GM12878 (cell line): Measurements from ENCODE around the gene DNAJB2. TPM values are rescaled to one million over a fixed set of nuclear protein-coding genes. Genes with fewer than 3 reads are reported as not detected.

Source experiments
- ATAC-seq: fragments of 200-7000 bp; cut with Tn5 transposase; 3 replicates; pipeline ENCODE4 v1.9.1; 2020; ENCODE audit warnings: mild to moderate bottlenecking, moderate library complexity
- BruUV-seq: library from RNA; stranded (reverse); fragments of 400-500 nt; replicated peaks from 2 replicates; lab custom pipeline; 2021; lab: Mats Ljungman, UMichigan
- CTCF ChIA-PET: fragments of 300-600 bp; sonication (Branson Sonifier 250); formaldehyde crosslinking; extraction: SDS; loops from one replicate; lab custom pipeline; 2021; ENCODE audit warnings: inconsistent platforms; lab: Yijun Ruan, JAX
- POLR2A ChIA-PET: fragments of 350-600 bp; formaldehyde crosslinking; extraction: SDS; loops from one replicate; lab custom pipeline; 2021; ENCODE audit warnings: inconsistent platforms; lab: Charles Lee
- RAD21 ChIA-PET: fragments of 300-600 bp; sonication (Branson Sonifier 250); formaldehyde crosslinking; loops from one replicate; lab custom pipeline; 2023; ENCODE audit warnings: antibody characterized with exemption; ENCODE audit not compliant: unreplicated experiment; lab: Charles Lee
- SMC1A ChIA-PET: fragments of 300-600 bp; sonication (Branson Sonifier 250); formaldehyde crosslinking; loops from one replicate; lab custom pipeline; 2023; ENCODE audit not compliant: unreplicated experiment, uncharacterized antibody; lab: Charles Lee
- DNase-seq: peaks from one replicate; pipeline ENCODE4 v3.0.0-alpha.2; 2011; ENCODE audit warnings: low read depth, low spot score
- FAIRE-seq: peaks from 3 replicates; lab custom pipeline; 2011; peaks lifted over from hg19 to GRCh38; lab: Jason Lieb, UNC
- H2AFZ ChIP-seq: 2 replicates; pipeline ENCODE4 v1.6.0; 2011; ENCODE audit warnings: low read depth, low read length, control low read depth; ENCODE audit not compliant: control insufficient read depth
- H3K27ac ChIP-seq: 2 replicates; pipeline ENCODE4 v1.5.1; 2011; ENCODE audit warnings: control low read depth; ENCODE audit not compliant: control insufficient read depth, insufficient read depth
- H3K27me3 ChIP-seq, 2 experiments: replicated peaks in 1 of 2; 2 replicates each; pipeline versions ENCODE4 v1.6.0 to v1.6.1; 2011; ENCODE audit warnings: low read length in 1 of 2; ENCODE audit not compliant: control insufficient read depth in 2 of 2, insufficient read depth in 2 of 2
- H3K36me3 ChIP-seq, 2 experiments: 2 replicates each; pipeline ENCODE4 v1.5.1; 2011; ENCODE audit warnings: low read length in 1 of 2; ENCODE audit not compliant: control insufficient read depth in 2 of 2, insufficient read depth in 2 of 2
- H3K4me1 ChIP-seq: 2 replicates; pipeline ENCODE4 v1.6.1; 2011; ENCODE audit warnings: mild to moderate bottlenecking, low read length, moderate library complexity, mixed read lengths; ENCODE audit not compliant: control insufficient read depth, insufficient read depth
- H3K4me2 ChIP-seq: 2 replicates; pipeline ENCODE4 v1.6.0; 2011; ENCODE audit warnings: control low read depth; ENCODE audit not compliant: control insufficient read depth, insufficient read depth
- H3K4me3 ChIP-seq: fragments of 200-600 bp; sonication (generic); 2 replicates; pipeline ENCODE4 v1.5.1; 2016
- H3K79me2 ChIP-seq: 2 replicates; pipeline ENCODE4 v1.6.0; 2011; ENCODE audit warnings: low read length; ENCODE audit not compliant: control insufficient read depth, insufficient read depth
- H3K9ac ChIP-seq: 2 replicates; pipeline ENCODE4 v1.8.0; 2011; ENCODE audit warnings: low read length, control low read depth, mixed read lengths; ENCODE audit not compliant: control insufficient read depth, insufficient read depth
- H3K9me3 ChIP-seq: replicated peaks from 3 replicates; pipeline ENCODE4 v1.5.1; 2011; ENCODE audit warnings: mild to moderate bottlenecking, low read length; ENCODE audit not compliant: control insufficient read depth, insufficient read depth
- H4K20me1 ChIP-seq: 2 replicates; pipeline ENCODE4 v1.6.0; 2011; ENCODE audit not compliant: control insufficient read depth, insufficient read depth
- E4F1 ChIP-seq: fragments of 450-650 bp; IDR thresholded peaks from 2 replicates; pipeline ENCODE4 v1.6.1; 2018; ENCODE audit warnings: borderline replicate concordance, mild to moderate bottlenecking; ENCODE audit not compliant: partially characterized antibody
- FOS ChIP-seq: IDR thresholded peaks from 3 replicates; pipeline ENCODE4 v1.6.1; 2011; ENCODE audit warnings: borderline replicate concordance; ENCODE audit not compliant: insufficient read length; ENCODE audit errors: extremely low read depth
- HCFC1 ChIP-seq: fragments of 150-350 bp; IDR thresholded peaks from 2 replicates; pipeline ENCODE4 v1.6.1; 2014; ENCODE audit warnings: low read length
- HDGF ChIP-seq: fragments of 450-650 bp; IDR thresholded peaks from 2 replicates; pipeline ENCODE4 v1.6.1; 2016; ENCODE audit warnings: antibody characterized with exemption
- NR2C2 ChIP-seq: IDR thresholded peaks from 2 replicates; pipeline ENCODE4 v1.6.1; 2011; ENCODE audit warnings: borderline replicate concordance, low read depth; ENCODE audit not compliant: control insufficient read depth, insufficient read length
- PAX5 ChIP-seq: IDR thresholded peaks from 2 replicates; pipeline ENCODE4 v1.6.1; 2011; ENCODE audit warnings: low read depth, low read length, borderline replicate concordance
- PKNOX1 ChIP-seq: fragments of 450-650 bp; IDR thresholded peaks from 2 replicates; pipeline ENCODE4 v1.6.1; 2016; ENCODE audit warnings: mild to moderate bottlenecking
- RELB ChIP-seq: fragments of 450-650 bp; IDR thresholded peaks from 2 replicates; pipeline ENCODE4 v1.6.1; 2017; ENCODE audit warnings: low read depth, mild to moderate bottlenecking, moderate library complexity
- RFX5 ChIP-seq: IDR thresholded peaks from 2 replicates; pipeline ENCODE4 v1.6.1; 2011; ENCODE audit warnings: low read depth, low read length, improper control_type of control experiment
- TARDBP ChIP-seq: IDR thresholded peaks from 2 replicates; pipeline ENCODE4 v1.6.1; 2016; ENCODE audit warnings: borderline replicate concordance
- ZNF217 ChIP-seq: fragments of 450-650 bp; IDR thresholded peaks from 2 replicates; pipeline ENCODE4 v1.6.1; 2017; ENCODE audit warnings: antibody characterized with exemption, mild to moderate bottlenecking
- WGBS: methylation state at CpG from one replicate; pipeline ENCODE4 v1.1.6; 2016; ENCODE audit warnings: low lambda C conversion rate; ENCODE audit not compliant: insufficient replicate concordance, insufficient coverage; ENCODE audit errors: missing lambda C conversion rate; 5-methylcytosine and 5-hydroxymethylcytosine counted together
- in situ Hi-C: fragments of 300-500 bp; cut with MboI; formaldehyde crosslinking; loops from 9 replicates; pipeline ENCODE4 v1.14.3; 2018; ENCODE audit warnings: mixed read lengths
- intact Hi-C: fragments of 100-400 bp; cut with micrococcal nuclease; formaldehyde crosslinking; loops from one replicate; pipeline ENCODE4 v1.14.2; 2022; ENCODE audit not compliant: unreplicated experiment
- polyA plus RNA-seq, 11 experiments: library from polyadenylated mRNA; depleted of rRNA in 4 of 11; unstranded in 6 of 11; stranded (reverse) in 5 of 11; fragments of >200 nt; fragmentation: Nextera tagmentation in 4 of 11; fragmentation: Illumina TruSeq in 1 of 11; extraction: Ambion mirVana in 4 of 11; extraction: Trizol in 1 of 11; gene quantifications; 1 replicate in 1 of 11; 2 replicates in 10 of 11; pipeline versions ENCODE4 v1.2.1 to v1.2.3, GENCODE V29; 2011 to 2016; ENCODE audit warnings: inconsistent platforms in 2 of 11, missing spikeins in 2 of 11, low read depth in 1 of 11
- total RNA-seq, 4 experiments: library from RNA; depleted of rRNA in 3 of 4; stranded (reverse); fragments of >200 nt in 3 of 4; fragmentation: Illumina TruSeq in 1 of 4; extraction: Trizol in 1 of 4; gene quantifications; 2 replicates each; pipeline versions ENCODE4 v1.2.1 to v1.2.3, GENCODE V29; 2013 to 2021

Gene DNAJB2
- total and polyA plus RNA-seq, 10 of the 15 experiments (the other 5 are each of a cell fraction or from before 2014, with no cell fraction given) = 0.26 to 36.5 (median 12.5) TPM

- peak; percentile 75 for FAIRE-seq
- peaks cover 28% of the 10 kb centered on the region for H3K79me2 ChIP-seq
- no peak for TF ChIP-seq HDGF
- TF ChIP-seq NR2C2 = no peak
- no peak for TF ChIP-seq E4F1
- no peak for TF ChIP-seq PAX5
- peak; percentile 32; the same call in 1 of the 2 replicates for TF ChIP-seq PKNOX1
- TF ChIP-seq ZNF217 = no peak
- TF ChIP-seq FOS = no peak
- TF ChIP-seq RELB = peak; percentile 90
- no peak for TF ChIP-seq TARDBP
- TF ChIP-seq RFX5 = no peak
- TF ChIP-seq HCFC1 = peak; percentile 67
These were observed 33.8 kb upstream of the DNAJB2 start, which contains the start of the genes GLB1L and STK16 for GRCh38 chr2:219245148-219245898. GLB1L (minus strand) TSS chr2:219245444; CDS start chr2:219243573, 1,871 bp downstream. STK16 (plus strand) TSS chr2:219245479; CDS start chr2:219246000, 521 bp downstream.

More at GRCh38 chr2:219245148-219245898, 33.8 kb upstream of the DNAJB2 start, which contains the start of the genes GLB1L and STK16:
- peaks cover 44% of the 10 kb centered on the region for H3K4me1 ChIP-seq
- H3K9me3 ChIP-seq = no peaks in the 10 kb centered on the region
- no peaks in the 10 kb centered on the region for H3K27me3 ChIP-seq
- SMC1A ChIA-PET = interaction anchor here (0.8 to 2.5 kb wide), 14 partner anchors 10 to 71 kb away, joined by 3 to 16 read pairs (median 6); partner anchors contain the start of genes ABCB6, ANKZF1, ATG9A and CNPPD1
- in situ Hi-C loops = no loop called here
- RAD21 ChIA-PET = interaction anchor here (1.1 to 2.3 kb wide), 9 partner anchors 8 to 75 kb away, joined by 4 to 20 read pairs (median 5); partner anchors contain the start of genes ANKZF1, ATG9A, DNAJB2 and TUBA4A
- H3K4me2 ChIP-seq = peak within 1 kb of the TSS; percentile 89
- H3K4me3 ChIP-seq = peak within 1 kb of the TSS; percentile 90
- H3K36me3 ChIP-seq = peaks cover 7 to 15% of the 10 kb centered on the region in 2 experiments
- DNase-seq (peak; percentile 75), ATAC-seq (peak; percentile 83)
- 0 out of 2 replicates have a peak, but pooled peaks cover 4% of the 10 kb centered on the region for H4K20me1 ChIP-seq
- BruUV-seq = TSS peak; percentile 81
- H2AFZ ChIP-seq = peak within 1 kb of the TSS; percentile 87
- peak within 1 kb of the TSS; percentile 77 for H3K9ac ChIP-seq
- intact Hi-C loops = no loop called here
- CTCF ChIA-PET = interaction anchor here (0.9 to 3.4 kb wide), 13 partner anchors 8 to 89 kb away, joined by 3 to 40 read pairs (median 4); partner anchors contain the start of genes ANKZF1, ATG9A, DNAJB2 and TUBA4A
- POLR2A ChIA-PET = interaction anchor here (0.9 to 3.0 kb wide), 16 partner anchors 10 to 360 kb away, joined by 3 to 31 read pairs (median 7); partner anchors contain the start of genes ABCB6, ANKZF1, ATG9A and CNPPD1
- peak within 1 kb of the TSS; percentile 70 for H3K27ac ChIP-seq
- 3% methylated on average over 44 of the region's 46 CpGs for WGBS
